HG02678 (cell line): ENCODE results near the gene RGS6.

Experiments
- ATAC-seq: cut with Tn5 transposase; IDR thresholded peaks from one replicate; pipeline ENCODE4 v1.9.1; 2021; ENCODE audit warnings: mild to moderate bottlenecking, moderate library complexity; ENCODE audit not compliant: unreplicated experiment

RGS6 gene

GRCh38 chr14:72237722-72238666, 305.8 kb downstream of the RGS6 start:
- ATAC-seq = no peak

GRCh38 chr14:72243309-72244293, 311.4 kb downstream of the RGS6 start:
- ATAC-seq = no peak

GRCh38 chr14:72247896-72248465, 315.8 kb downstream of the RGS6 start:
- ATAC-seq = no peak

- no peak for ATAC-seq
Measured at GRCh38 chr14:72253503-72253902, 321.3 kb downstream of the RGS6 start.

GRCh38 chr14:72254202-72254936, 322.1 kb downstream of the RGS6 start:
- no peak for ATAC-seq

- no peak for ATAC-seq
Measured at GRCh38 chr14:72254937-72255472, 322.8 kb downstream of the RGS6 start.

GRCh38 chr14:72256055-72256454, 323.8 kb downstream of the RGS6 start:
- ATAC-seq = no peak

GRCh38 chr14:72261068-72261467, 328.8 kb downstream of the RGS6 start:
- ATAC-seq = no peak

- no peak for ATAC-seq
Measured at GRCh38 chr14:72262771-72263170, 330.5 kb downstream of the RGS6 start.

GRCh38 chr14:72264716-72265115, 332.5 kb downstream of the RGS6 start:
- ATAC-seq = no peak

- ATAC-seq = no peak
Measured at GRCh38 chr14:72270147-72270727, 338.0 kb downstream of the RGS6 start.

GRCh38 chr14:72270749-72271148, 338.5 kb downstream of the RGS6 start:
- ATAC-seq = no peak

- no peak for ATAC-seq
Measured at GRCh38 chr14:72275242-72275641, 343.0 kb downstream of the RGS6 start.

- no peak for ATAC-seq
Measured at GRCh38 chr14:72278316-72278715, 346.1 kb downstream of the RGS6 start.

GRCh38 chr14:72284176-72284575, 351.9 kb downstream of the RGS6 start:
- no peak for ATAC-seq

GRCh38 chr14:72290241-72290640, 358.0 kb downstream of the RGS6 start:
- no peak for ATAC-seq

GRCh38 chr14:72291908-72292688, 359.9 kb downstream of the RGS6 start:
- ATAC-seq = no peak

- ATAC-seq = no peak
Measured at GRCh38 chr14:72292689-72293024, 360.4 kb downstream of the RGS6 start.

GRCh38 chr14:72301352-72301751, 369.1 kb downstream of the RGS6 start:
- no peak for ATAC-seq
